Amniotic epithelial cell (primary cell): ENCODE measurements around the gene COL4A2.
"Not testable (repeated sequence)": the region's sequence is repeated elsewhere in the genome, so short reads cannot be mapped to it uniquely, and the experiment has no call there.

Experiments
- DNase-seq: peaks from one replicate; pipeline ENCODE4 v3.0.0-alpha.2; 2010; ENCODE audit warnings: low read depth

Gene COL4A2

DNA sequence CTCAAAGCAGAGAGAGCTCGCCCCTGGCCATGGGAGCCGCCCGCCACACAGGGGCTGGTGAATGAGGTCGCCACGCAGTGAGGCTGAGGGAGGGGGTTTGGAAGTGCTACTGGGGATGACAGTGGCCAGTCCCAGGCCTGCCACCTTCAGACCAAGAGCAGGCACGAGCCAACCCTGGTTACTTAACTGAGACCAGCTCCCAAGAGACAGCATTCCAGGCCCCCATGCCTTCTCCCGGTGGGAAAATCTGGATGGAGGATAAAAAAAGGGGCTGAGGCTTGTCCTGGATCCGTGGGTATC is 211.1 kb downstream of the COL4A2 start:
- no peak for DNase-seq

DNA sequence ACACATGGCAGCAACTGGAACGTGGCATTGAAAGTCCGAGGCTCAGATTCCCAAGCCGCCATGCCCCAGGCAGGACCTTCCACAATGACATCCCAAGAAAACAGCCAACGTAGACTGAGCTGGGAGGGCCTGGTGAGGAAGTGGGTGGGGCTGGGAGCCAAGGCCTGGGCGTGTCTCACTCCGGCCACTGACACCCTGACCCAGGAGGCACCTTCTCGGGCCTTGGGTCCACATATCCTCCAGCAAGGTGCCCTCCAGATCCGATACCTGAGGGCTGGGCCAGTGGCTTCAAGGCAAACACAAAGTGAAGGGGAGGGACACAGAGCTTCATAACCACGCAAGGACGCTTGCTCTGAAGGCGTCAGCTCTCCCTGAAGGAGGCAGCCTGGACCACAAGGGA is 211.5 kb downstream of the COL4A2 start:
- DNase-seq: no peak

DNA sequence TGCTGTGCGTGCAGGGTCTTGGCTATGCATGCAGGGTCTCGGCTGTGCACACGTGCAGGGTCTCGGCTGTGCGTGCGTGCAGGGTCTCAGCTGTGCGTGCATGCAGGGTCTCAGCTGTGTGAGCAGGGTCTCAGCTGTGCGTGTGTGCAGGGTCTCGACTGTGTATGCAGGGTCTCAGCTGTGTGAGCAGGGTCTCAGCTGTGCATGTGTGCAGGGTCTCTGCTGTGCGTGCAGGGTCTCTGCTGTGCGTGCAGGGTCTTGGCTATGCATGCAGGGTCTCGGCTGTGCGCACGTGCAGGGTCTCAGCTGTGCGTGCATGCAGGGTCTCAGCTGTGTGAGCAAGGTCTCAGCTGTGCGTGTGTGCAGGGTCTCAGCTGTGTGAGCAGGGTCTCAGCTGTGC is 212.0 kb downstream of the COL4A2 start:
- DNase-seq: no peak

DNA sequence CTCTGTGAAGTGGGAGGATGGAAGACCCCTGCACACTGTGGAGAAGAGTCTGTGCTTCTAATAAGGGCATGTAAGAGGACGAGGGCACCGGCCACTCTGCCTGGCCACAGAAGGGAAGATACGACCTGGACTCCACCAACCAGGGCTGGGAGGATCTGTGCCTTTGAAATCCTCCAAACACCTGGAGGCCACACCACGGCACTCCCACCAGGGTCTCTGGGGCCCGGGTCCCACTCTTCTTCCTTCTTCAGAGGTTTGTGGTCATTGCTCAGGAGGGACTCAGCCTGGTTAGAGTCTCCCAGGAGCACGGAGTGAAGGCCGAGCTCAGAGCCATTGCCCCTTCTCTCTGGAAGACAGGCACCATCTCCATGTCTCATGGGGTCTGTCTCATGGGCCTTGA is 212.4 kb downstream of the COL4A2 start:
- DNase-seq: no peak

DNA sequence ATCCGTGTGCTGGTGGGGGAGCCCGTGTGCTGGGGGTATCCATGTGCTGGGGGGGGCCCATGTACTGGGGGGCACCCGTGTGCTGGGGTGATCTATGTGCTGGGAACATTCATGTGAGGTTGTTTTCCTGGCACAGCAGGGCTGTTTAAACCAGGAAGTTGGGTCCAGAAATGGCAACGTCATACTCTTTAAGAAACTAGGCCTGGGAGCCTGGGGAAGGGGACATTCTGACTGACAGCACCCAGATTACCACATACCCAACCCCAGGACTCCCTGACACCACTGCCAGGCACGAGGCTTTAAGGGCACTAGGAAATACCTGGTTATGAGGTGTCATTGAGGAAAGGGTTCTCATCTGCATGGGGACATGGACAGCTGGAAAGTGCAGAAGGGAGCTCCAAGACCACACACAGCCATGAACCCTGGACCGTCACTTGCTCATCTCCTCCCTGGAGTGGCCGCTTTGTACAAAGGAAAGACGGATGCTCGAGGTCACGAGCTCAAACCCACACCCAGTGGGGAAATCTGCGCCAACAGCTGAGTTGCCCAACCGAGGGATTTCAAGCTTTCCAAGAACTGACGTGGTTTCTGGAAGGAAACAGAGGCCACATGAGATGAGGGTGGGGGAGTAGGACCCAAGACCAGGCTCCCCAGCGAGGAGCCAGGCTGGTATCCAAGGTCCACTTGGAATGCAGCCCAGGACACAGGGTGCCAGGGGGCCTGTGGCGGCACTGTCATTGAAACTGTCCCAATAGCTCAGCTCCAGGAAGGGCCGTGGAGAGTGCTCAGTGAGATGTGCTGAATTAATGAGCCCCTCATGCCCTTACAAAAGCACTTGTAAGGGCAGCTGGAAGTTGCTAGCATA is 213.6 kb downstream of the COL4A2 start:
- DNase-seq: peak; percentile 98

DNA sequence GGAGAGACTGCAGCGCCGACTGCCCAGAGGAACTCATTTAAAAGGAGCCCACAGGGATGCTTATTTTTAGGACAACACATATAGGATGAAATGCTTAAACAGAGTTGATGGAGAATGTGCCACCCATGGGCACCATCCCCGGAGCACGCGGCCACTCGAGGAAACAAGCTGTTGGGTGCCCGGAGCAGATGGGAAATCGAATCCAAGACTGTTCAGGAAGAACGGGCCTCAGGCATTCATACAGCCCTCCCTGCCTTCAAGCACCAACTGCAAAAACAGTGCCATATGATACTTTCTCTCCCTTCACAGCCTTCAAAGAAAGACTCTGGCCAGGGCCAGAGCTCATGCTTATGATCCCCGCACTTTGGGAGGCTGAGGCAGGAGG is 214.2 kb downstream of the COL4A2 start:
- no peak for DNase-seq

DNA sequence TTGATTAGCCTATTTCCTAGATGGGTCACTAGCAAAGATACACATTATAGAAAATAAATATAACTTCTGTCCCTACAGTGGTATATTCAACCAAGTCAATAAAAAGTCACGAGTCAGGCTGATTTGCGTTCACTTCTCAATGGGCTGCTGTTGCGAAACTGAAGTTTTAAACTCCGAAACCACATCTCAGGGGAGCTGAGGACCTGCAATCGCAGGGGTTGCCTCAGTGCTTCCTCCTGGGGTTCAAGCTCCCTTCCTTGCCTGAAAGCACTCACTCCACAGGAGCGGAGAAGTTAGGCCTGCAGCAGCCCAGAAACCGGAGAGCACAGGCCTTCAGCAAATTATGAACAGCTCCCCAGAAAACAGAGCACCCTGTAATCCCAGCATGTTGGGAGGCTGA is 214.9 kb downstream of the COL4A2 start:
- DNase-seq: peak; percentile 78

DNA sequence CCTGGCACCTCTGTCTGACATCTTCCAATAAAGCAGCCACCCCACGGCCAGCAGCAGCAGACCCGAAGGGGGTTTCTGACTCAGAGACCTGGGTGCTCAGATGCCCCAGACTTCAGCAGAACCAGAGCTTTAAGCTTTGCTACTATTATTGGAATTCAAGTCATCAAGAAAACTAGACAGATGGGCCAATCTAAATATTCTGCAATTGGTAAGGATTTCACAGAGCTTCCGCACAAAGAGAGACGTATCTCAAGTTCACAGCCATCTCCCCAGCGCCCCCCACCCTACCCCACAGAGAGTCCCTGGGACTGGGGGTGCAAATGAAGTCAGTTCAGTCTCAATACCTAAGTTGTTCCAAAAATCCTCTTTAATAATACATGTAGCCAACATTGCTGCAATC is 215.6 kb downstream of the COL4A2 start:
- no peak for DNase-seq

DNA sequence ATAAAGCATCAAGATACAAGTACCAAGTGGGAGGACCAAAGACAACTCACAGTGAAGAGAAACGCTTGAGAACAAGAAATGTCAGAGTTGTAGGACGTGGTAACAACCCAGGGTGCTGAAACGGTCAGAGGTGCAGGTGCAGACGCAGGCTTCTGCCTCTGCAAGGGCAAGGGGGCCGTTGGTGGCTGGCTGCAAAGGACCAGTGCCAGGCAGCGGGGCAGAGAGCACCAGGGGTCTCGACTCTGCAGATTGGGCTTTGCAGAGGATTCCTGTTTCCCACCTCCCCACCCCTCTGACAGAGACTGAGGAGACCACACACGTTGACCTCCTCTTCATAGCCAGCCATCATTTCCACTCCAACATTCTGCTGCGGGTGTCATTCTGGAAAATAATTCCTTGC is 216.1 kb downstream of the COL4A2 start:
- no peak for DNase-seq

DNA sequence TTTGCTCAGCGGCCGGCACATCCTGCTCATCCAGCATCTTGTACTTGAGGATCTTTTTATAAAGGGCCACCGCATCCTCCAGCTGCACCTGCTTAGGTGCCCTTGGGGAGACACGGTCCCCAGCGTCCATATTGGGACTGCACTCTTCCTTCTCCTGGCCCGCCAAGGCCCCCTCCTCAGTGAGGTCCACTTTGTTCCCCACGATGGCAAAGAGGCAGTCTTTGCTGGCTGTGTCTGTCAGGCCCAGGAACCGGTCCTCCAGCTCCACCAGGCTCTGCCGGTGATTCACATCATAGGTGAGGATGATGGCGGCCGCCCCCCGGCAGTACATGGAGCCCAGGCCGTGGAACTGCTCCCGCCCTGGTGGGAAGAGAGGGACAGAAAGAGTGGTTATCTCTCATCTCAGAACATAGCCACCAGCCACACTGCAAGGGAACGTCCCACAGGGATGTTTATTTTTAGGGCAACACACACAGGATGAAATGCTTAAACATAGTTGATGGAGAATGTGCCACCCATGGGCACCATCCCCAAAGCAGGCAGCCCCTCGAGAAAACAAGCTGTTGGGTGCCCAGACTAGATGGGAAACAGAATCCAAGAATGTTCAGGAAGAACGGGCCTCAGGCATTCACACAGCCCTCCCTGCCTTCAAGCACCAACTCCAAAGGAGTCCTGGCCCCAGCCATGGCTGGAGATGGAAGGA is 216.9 kb downstream of the COL4A2 start:
- no peak for DNase-seq

DNA sequence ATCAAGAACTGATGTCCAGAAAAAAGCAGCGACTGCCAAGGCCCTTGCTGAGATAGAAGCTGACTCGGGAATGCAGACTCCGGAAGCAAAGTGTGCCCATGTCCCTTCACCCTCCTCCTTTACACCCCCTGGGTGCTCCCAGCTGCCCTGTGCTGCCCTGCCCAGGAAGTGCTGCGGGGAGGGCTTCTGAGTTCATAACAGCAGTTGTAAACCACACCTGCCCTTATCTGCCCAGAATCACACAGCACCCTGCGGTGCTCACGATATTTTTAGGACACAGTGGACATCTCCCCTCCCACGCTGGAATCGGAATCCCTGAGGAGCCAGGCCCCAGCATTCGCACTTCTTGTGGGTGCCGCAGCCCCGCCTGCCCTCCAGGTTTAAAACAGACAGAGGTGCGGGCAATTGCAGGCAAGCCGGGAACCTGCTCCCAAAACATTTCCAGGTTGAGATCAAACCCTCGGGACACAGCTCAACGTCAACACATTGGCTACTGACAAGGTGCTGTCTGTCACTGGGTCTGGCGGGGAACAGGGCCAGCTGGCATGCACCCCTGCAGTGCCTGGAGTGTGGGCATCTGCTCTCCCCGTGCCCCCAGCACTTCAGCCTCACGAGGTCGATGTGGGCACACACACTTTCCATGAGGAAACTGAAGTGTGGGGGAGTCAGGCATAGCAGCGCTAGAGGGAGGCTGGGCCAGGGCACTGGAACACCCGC is 217.6 kb downstream of the COL4A2 start:
- DNase-seq: no peak

DNA sequence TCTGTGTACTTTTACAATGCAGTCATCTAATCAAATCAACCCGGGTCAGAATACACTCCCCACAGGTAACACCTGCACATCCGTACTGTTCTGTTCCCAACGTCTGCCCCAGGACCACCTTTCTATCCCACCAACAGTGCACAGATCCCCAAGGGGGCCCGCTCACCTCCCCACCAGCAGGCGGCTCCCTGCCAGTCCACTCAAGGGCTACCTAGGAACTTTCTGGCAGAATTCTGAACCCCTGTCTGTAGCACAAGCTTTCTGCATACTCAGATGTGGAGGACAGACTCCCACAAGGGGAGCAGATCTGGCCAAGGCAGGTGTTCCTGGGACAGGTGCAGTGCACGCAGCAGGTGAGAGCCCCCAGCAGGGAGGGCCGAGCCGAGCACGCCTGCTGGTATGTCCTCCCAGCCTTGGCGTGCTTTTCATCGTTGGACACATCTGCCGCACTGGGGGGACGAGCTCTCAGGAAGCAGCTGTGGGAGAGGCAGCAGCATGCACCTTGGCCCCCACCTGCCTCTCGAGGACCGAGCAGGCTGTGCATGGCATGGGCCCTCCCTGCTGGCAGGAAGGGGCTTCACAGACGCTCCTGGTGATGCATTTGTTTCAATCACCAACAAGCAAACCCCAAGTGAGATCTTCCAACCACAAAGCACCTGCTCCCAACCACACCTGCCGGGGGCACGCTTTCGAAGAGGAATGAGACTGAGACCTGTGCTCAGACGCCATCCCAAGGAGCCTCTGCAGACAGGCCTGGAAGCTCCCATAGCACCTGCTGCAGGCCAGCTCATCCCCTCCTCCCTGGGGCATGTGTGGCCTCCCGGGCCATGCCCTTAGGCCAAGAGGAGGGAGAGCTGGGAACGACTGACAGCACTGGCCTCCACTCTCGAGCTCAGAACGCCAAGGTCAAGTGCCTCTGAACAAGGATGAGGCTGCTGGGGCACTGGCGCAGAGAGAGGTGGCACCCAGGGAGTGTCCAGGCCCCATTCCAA is 218.5 kb downstream of the COL4A2 start:
- DNase-seq: peak; percentile 54

DNA sequence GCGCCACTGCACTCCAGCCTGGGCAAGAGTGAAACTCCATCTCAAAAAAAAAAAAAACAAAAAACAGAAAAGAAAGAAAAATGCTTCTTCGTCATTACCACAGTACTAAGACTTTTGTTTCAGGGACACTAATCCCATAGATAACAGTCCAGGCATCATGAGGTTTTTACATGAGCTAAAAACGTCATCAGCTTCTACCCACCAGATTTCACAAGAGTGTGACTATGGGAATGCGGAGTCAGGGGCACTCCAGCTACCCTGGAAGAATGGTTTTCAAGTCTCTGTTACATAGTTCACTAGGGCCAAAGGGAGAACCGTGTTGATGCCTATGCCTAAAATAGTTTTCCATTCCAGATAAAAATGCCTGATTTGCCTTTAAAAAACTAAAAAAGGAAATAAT is 221.3 kb downstream of the COL4A2 start:
- peak; percentile 99 for DNase-seq

DNA sequence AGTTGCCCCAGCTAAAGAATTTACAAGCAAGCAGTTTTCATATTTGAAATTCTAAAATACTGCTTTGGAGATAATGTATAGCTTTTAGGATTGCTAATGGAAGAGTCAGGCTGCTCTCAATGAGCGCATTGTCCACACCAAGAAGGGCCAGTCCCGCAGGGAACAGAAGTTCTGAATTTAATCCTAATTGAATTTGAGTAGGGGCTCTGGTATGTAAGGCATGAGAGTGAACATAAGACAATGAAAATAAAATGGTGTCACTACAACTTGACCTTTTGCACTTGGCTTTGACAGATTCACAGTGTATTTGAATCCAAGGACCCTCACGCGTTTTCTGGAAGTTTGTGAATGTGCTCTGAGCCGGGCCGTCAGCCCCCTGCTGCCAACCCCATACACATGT is 221.8 kb downstream of the COL4A2 start:
- no peak for DNase-seq

DNA sequence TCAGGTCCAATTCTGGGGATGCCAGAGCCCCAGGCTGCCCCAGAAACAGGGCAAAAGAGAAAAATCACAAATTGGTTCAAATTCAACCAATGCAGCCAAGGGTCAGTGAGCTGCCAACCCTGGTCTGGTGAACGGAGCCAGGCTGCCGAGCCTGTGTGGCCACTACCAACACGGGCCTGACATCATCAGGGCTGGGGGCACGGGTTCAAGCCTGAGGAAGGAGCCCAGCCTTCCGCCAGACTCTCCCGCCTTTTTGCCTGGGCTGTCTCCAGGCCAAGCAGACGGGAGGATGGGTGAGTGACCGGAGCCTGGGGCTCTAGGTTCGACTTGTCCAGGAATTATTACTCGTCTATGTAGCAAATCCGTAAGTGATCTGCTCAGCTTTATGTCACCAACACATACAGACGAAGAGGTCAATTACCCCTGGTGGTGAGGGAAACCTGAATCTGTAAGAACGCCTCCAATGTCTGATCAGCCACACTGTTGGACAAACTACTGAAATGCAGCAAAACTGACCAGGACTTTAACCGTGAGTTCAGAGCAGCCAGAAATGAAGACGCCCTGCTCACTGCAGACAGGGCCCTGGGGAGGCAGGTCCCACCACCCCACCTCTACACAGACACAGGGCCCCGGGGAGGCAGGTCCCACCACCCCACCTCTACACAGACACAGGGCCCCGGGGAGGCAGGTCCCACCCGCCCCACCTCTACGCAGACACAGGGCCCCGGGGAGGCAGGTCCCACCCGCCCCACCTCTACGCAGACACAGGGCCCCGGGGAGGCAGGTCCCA is 222.6 kb downstream of the COL4A2 start:
- no peak for DNase-seq

DNA sequence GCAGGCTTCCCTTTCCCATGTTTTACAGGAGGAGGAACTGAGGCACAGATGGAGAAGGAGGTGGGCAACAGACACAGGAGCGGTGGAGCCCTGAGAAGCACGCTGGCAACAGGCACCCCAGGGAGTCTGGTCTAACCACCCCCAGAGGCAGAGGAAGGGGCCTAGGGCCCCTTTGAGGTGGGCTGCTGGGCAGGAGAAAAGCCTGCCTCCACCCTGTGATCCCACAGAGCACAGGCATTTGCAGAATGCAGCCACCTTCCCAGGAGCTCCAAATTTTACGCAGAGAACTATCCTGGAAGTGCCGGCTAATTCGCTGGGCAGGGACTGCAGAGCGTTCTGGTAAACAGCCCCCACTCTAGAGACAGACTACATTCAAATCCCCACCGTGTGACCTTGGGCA is 224.0 kb downstream of the COL4A2 start:
- DNase-seq: no peak

DNA sequence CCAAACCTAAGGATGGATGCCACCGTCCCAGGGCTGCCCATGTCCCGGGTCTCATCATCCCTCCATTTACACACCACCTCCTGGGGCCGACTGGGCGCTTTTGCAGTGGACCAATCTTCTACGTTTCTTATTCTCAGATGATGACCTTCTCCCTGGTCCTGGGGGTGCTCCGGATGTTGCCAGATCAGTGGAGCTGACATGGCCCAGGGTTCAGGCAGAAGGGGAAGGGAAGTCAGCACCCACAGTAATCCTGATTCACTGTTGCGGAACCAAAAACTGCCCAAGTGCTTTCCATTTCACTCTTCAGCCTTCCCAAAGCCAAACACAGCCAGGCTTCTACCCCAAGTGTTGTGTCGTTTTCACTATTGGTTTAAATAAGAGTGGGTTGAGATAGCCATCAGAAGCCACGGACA is 224.6 kb downstream of the COL4A2 start:
- DNase-seq: no peak

DNA sequence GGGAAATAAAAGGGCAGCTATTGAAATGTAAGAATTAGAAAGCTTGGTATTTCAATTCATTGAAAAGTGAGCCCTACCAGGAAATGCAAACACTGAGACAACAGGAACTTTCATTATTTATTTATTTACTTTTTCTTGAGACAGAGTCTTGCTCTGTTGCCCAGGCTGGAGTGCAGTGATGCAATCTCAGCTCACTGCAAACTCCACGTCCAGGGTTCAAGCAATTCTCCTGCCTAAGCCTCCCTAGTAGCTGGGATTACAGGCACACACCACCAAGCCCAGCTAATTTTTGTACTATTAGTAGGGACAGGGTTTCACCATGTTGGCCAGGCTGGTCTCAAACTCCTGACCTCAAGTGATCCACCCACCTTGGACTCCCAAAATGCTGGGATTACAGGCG is 225.2 kb downstream of the COL4A2 start:
- DNase-seq: not testable (repeated sequence)

DNA sequence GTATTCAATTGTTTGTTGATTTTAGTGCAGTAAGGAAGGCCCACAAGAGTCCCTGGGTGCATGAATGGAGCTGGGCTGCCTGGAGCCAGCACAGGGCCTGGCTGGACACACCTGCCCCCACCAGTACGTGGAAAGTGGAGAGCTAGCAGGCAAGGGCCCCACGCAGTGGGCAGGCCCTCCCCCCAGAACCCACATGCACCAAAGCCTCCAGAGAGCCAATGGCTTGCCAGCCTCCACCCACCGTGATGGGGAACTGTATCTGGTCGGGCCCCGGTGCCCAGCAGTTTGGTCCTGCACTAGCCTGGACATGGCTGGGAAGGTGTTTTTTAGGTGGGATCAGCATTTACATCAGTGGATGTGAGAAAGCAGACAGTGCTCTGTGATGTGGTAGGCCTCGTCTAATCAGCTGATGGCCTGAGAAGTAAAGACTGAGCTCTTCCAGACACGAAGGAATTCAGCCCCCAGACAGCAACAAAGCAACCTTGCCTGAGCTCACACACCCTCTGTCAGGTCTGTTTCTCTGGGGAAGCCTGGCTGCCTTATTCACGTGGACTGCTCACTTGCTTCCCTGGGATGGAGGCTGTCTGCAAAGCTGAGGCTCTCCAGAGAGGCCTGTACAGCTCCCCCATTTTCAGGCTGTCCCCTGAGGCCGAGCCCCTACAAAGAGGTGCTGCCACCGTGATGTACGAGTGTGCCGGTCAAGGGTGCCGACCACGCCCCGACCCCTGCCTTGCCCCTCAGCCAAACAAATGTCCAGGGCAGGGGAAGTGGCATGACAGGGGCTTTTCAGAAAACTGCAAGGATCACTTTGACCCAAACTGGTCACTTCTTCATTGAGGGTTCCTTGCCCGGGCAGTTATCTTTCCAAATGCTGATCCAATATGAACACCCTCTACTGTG is 226.9 kb downstream of the COL4A2 start:
- DNase-seq: peak; percentile 61

DNA sequence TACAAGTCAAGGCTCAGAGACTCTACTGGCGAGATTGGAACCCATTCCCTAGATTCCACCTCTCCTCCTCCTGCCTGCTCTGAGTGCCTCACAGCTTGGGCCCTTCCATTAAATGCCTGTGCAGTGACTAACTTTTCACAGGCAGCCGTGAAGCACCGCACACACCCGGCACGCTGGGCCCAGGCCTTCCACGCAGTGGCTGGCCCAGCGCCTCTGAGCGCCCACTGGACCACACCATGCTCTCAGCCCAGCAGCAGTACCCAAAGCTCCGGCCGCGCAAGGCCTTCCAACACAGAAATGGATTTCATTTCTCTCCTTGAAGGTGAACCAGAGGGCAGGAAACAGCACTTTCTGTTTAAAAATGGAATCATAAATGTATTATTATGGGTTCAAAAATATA is 228.4 kb downstream of the COL4A2 start:
- no peak for DNase-seq
